IPS-NIHi7 (cell line): ENCODE results near the gene OR2V2.

Experiments used
- DNase-seq: peaks from one replicate; pipeline ENCODE4 v3.0.0; 2012; ENCODE audit warnings: mixed read lengths; ENCODE audit errors: extremely low spot score

OR2V2 gene

DNA sequence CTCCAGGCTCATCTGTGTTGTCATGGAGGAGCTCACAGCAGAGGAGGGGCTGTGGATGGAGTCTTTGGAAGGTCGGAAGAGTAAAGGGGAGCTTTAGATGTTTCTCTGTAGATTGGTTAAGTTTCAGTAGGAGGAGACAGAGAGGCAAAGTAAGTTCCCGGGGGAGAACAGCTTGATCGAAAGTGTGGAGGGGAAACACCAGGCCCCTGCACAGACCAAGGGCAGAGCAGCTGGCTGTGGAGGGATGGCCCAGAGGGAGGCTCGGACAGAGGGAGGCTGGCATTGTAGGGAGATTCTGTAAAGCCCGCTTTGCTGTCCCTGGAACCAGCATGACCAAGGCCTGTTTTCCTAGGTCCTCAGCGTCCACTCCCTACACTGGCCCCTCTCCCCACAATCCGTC is 5.3 kb upstream of the OR2V2 start:
- no peak for DNase-seq

GRCh38 chr5:181145133-181145532 is 2.3 kb upstream of the OR2V2 start:
- no peak for DNase-seq

GRCh38 chr5:181149355-181149754 is 2.0 kb downstream of the OR2V2 start:
- DNase-seq: no peak

GRCh38 chr5:181149806-181150733 is 2.7 kb downstream of the OR2V2 start:
- DNase-seq: no peak

GRCh38 chr5:181151146-181151545 is 3.8 kb downstream of the OR2V2 start:
- peak; percentile 70 for DNase-seq

DNA sequence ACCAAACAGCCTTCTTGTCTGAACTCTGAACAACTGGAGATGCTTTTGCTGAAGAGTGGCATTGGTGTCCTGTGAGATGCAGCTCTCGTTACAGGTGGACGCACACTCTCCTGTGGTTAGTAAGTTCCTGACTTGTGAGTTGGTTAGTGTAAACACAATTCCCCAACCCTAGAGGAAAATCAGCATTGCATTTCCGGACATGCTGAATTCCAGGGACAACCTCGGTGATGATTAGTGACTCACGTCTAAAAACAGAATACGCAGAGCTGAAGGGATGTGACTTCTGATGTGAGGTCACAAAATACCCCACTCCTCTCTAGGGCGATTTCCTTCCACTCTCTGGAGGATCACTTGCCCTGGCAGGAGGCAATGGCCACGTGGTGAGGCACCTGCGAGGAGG is 5.0 kb downstream of the OR2V2 start:
- DNase-seq: no peak

DNA sequence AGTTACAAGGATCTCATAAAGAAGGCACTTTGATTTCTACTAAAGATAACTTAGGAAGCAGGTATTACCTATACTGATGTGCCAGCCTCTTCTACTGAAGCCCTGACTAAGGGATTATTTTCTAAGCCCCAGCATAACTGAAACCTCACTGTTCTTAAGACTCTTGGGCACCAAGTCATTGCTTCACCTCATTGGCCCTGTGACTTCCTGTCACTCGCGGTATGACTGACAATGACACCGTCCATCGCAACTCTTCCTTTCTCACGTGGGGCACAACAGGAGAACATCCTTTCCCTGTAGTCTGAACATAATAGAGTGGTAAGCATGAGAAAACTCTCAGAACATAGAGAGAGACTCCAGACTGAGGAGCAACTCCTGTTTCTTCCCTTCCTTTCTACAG is 6.4 kb downstream of the OR2V2 start:
- DNase-seq: no peak

DNA sequence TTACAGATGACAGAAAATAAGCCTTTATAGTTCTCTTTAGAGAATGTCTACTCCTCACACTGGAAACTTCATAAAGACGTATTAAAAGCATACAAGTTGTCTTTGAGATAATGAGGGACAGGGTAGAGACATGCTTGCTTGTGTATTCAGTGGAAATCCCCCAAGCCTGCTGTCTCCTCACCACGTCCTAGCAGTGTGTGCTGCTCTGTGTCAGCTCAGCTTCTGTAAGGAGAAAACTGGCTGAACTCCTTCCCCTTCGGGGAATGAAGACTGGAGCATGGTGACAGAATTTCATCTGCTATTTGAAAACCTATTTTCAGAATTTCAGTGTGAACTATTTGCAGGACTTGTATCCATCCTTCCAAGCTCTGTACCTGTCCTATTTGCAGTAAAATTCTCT is 9.4 kb downstream of the OR2V2 start:
- DNase-seq: no peak

GRCh38 chr5:181158869-181159268 is 11.5 kb downstream of the OR2V2 start:
- no peak for DNase-seq

- DNase-seq: peak; percentile 91
These were observed 12.1 kb downstream of the OR2V2 start for GRCh38 chr5:181159286-181160151.

DNA sequence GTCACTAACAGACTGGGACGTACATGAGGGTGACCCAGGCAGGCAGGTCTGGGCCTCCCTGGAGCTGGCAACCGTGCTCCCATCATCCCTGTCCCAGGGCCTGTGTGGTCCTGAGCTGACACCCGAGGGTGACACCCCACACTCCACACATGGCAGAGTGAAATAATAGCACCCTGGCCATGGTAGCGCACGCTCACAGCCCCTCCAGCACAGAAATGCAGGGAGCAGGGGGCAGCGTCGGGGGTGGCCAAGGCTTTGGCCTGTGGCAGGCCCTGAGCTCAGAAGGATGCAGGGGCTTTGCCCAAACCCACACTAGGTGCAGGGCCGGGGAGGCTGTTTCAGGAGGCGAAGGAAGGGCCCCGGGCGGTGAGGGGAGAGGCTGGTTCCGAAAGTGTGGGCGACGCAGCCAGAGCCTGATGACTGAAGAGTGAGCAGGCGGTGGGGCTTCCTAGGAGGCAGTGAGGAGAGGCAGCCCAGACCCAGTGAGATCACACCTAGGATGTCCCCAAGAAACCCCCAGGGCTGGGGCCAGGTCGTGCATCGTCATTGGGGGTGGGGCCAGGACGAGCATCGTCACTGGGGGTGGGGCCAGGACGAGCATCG is 12.9 kb downstream of the OR2V2 start:
- peak; percentile 82 for DNase-seq

DNA sequence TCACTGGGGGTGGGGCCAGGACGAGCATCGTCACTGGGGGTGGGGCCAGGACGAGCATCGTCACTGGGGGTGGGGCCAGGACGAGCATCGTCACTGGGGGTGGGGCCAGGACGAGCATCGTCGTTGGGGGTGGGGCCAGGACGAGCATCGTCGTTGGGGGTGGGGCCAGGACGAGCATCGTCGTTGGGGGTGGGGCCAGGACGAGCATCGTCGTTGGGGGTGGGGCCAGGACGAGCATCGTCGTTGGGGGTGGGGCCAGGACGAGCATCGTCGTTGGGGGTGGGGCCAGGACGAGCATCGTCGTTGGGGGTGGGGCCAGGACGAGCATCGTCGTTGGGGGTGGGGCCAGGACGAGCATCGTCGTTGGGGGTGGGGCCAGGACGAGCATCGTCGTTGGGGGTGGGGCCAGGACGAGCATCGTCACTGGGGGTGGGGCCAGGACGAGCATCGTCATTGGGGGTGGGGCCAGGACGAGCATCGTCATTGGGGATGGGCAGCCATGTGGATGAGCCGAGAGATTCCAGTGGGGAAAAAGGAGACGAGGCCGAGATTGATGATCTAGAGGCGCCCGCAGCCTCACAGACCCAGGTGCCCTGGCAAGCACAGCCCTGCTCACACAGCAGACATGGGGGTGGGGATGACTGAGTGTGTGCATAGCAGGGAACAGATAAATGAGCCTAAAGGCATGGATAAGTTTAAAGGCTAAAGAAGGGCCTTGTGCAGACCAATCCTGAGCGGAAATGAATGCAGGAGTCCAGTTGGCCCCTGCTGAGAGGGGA is 13.6 kb downstream of the OR2V2 start:
- DNase-seq: peak; percentile 57

DNA sequence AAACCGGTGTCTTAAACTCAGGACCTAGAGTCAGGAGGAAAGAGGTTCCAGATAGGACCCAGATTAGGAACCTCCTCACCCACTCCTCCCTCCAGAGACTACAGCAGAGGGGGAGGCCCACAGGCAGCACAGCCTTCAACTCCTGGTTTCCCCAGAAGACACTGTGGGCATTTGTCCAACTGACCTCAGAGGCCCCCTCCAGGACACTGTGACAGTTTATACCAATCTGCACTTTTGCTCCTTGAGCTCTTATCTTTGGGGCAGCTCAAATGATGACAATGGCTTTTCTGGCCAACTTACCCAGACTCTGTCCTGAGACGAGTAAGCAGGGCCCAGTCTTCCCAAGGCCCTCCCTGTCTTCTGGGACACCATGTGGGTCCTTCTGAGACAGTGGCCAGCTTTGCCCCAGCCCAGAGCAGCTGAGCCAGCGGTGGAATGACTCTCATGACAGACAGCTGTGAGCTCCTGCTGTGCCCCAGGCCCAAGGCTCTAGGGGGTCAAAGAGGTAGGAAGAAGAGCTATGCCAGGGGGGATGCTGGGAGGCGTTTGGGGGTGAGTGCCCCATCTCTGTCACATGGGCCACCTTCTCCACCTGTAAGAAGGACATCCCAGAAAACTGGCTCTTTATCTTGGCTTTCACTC is 14.3 kb downstream of the OR2V2 start:
- no peak for DNase-seq

DNA sequence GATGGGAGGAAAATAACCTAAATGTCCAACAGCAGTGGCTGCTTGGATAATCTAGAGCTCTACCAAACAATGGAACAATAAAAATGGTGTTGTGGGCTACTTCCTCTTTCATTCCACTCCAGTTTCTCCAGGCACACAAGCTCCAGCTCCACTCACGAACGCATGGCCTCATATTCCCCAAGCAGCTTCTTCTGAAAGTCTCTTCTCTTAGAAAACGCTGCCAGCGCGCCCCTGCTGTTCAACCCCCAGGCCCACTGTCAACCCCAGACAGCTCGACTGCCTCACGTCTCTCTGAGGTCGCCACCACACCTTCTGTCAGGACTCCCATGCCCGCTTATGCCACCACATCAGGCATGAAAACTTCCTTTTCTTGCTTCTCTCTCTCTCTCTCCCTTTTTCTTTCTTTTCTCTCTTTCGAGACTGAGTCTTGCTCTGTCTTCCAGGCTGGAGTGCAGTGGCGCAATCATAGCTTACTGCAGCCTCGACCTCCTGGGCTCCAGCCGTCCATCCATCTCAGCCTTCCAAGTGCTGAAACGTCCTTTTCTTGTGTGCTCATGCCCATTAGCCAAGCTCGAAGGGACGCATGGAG is 16.2 kb downstream of the OR2V2 start:
- no peak for DNase-seq

DNA sequence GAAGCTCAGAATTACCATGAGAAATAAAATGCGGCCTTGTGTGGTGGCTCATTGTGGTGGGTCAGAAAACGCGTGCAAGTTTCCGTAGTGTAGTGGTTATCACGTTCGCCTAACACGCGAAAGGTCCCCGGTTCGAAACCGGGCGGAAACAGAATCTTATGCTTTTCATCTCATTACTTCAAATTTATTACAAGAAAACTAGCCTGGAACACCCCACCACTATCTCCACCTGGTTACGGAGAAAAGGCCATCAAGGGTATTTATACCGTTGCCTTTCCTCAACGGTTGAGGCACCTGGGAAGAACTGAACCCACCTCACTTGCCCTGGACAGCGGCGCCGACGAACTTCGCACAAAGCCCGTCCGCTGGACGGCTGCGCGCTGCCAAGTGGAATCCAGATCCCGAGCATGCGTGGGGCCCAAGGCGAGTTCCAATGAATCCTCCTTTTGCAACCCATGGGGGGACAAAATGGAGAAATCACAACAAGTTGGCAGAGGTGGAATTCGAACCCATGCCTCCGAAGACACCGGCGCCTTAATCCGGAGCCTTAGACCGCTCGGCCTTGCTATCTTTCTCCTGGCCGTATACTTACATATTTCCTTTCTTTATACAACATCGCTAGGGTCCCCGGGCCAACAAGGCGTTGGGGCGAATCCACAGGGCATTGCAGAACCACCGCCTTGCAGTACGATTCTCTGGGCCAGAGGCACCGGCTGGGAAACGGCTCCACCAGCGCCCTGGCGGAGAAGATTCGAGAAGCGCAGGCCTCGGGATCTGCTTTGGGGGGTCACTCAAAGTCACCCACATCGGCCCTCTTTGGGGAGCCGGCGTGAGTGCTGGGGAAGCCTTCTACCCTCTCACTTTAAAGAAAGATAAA is 16.9 kb downstream of the OR2V2 start:
- no peak for DNase-seq

DNA sequence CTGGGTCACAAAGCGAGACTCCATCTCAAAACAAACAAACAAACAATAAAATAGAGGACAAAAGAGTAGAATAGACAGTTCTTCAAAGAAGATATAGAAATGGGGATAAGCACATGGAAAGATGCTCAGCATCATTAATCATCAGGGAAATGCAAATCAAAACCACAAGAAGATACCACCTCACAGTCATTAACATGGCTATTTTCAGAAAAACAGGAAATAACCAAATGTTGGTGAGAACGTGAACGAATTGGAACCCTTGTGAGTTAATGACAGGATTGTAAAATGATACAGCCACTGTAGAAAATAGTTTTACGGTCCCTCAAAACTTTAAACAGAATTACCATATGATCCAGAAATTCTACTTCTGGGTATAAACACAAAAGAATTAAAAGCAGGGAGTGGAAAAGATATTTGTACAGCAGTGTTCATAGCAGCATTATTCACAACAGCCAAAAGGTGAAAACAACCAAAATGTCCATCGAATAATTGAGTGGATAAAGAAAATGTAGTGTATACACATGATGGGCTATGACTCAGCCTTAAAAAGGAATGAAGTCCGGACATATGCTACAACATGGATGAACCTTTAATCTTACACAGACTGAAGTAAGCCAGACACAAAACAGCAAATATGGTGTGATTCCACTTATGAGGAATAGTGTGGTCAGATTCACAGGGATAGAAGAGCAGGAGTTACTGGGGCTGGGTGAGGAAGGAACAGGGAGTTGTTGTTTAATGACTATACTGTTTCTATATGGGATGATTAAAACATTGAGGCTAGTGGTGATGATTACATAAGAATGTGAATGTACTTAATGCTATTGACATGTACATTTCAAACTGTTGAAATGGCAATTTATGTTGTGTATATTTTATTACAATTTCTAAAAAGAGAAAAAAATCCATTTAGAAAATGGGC is 19.7 kb downstream of the OR2V2 start:
- DNase-seq: no peak

- DNase-seq: peak; percentile 66
These were observed 20.6 kb downstream of the OR2V2 start for GRCh38 chr5:181167814-181168488.

DNA sequence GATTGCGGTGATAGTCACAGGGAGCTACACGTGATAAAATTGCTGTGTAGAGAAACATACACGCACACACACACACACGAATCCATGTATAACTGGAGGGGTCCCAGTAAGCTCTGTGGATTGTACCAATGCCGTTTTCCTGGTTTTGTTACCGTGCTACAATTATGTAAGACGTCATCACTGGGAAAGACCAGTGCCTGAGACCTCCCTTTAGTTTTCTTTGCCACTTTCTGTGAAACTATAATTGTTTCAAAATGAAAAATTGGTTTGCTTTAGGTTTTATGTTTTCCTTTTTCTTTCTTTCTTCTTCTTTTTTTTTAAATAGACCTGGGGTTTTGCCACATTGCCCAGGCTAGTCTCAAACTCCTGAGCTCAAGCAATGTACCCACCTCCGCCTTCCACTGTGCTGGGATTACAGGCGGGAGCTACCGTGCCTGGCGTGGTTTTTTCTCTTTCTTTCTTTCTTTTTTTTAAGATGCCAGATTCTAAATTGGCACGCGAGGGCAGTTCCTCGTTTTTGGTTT is 21.3 kb downstream of the OR2V2 start:
- DNase-seq: no peak
